ENCODE results near the gene ADAMTS9.
A peak's percentile ranks its signal among the peaks of the same experiment; 100 is the strongest.

Gene ADAMTS9

GRCh38 chr3:64675687-64676247, 12.0 kb downstream of the ADAMTS9 start:
- no peak for TF ChIP-seq Cebpa-rat (IDR thresholded peaks at IDR 0.05)

DNA sequence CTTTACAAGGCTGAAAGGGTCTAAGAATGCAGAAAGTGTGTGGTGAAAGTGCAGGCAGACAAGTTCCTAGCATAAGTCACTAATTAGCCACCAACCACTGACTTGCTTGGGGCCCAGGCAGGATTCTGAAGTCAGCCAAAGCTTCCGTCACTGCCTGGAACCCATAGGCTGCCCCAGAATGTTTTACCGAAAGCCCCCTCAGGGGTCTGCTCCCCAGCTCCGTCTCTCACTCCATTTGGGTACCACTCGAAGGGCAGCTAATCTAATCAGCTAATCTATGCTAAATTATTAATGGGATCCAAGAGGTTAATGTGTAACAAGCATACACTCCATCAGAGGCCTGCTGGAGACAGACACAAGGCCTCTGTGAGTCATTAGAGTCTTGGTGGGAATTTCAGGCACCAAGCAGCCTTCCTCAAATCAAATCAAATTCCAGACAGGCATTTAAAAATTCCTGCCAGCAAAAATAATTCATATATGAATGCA, 13.2 kb downstream of the ADAMTS9 start:
- H3K9ac ChIP-seq = no peak overlapping the region
- H3K4me2 ChIP-seq = no peak overlapping the region

More at GRCh38 chr3:64675687-64676247, 12.0 kb downstream of the ADAMTS9 start:
- H3K4me3 ChIP-seq = no peak overlapping the region
- H3K27ac ChIP-seq = no peak overlapping the region
- no peaks in the 10 kb centered on the region for H4K20me1 ChIP-seq
- no peaks in the 10 kb centered on the region for H3K4me1 ChIP-seq
- no peak overlapping the region for H3K9ac ChIP-seq
- no peaks in the 10 kb centered on the region for H3K9me3 ChIP-seq
- no peak overlapping the region for H3K4me2 ChIP-seq
- no peaks in the 10 kb centered on the region for H3K36me3 ChIP-seq
- no peaks in the 10 kb centered on the region for H3K27me3 ChIP-seq

GRCh38 chr3:64673159-64673715, 14.6 kb downstream of the ADAMTS9 start:
- TF ChIP-seq Cebpa-rat (IDR thresholded peaks at IDR 0.05) = peak; percentile 71
- Histone ChIP-seq H3K4me1 (no peaks in the 10 kb centered on the region), H3K27ac (no peak overlapping the region), H4K20me1 (no peaks in the 10 kb centered on the region), H3K4me3 (no peak overlapping the region), H3K9ac (no peak overlapping the region), H3K9me3 (no peaks in the 10 kb centered on the region), H3K36me3 (no peaks in the 10 kb centered on the region), H3K4me2 (no peak overlapping the region), H3K27me3 (no peaks in the 10 kb centered on the region)

More for the DNA sequence above, 13.2 kb downstream of the ADAMTS9 start:
- H3K4me1 ChIP-seq = no peaks in the 10 kb centered on the region
- H3K4me3 ChIP-seq = no peak overlapping the region
- no peak for TF ChIP-seq Cebpa-rat (IDR thresholded peaks at IDR 0.05)
- H4K20me1 ChIP-seq = no peaks in the 10 kb centered on the region
- H3K27me3 ChIP-seq = no peaks in the 10 kb centered on the region
- no peaks in the 10 kb centered on the region for H3K36me3 ChIP-seq
- H3K9me3 ChIP-seq = no peaks in the 10 kb centered on the region
- no peak overlapping the region for H3K27ac ChIP-seq

GRCh38 chr3:64668582-64669510, 19.0 kb downstream of the ADAMTS9 start:
- Histone ChIP-seq H3K27me3 (no peaks in the 10 kb centered on the region), H3K9me3 (no peaks in the 10 kb centered on the region), H4K20me1 (no peaks in the 10 kb centered on the region), H3K4me2 (no peak overlapping the region), H3K9ac (no peak overlapping the region), H3K4me1 (no peaks in the 10 kb centered on the region), H3K36me3 (no peaks in the 10 kb centered on the region), H3K27ac (no peak overlapping the region), H3K4me3 (no peak overlapping the region)
- TF ChIP-seq Cebpa-rat (IDR thresholded peaks at IDR 0.05) = no peak

DNA sequence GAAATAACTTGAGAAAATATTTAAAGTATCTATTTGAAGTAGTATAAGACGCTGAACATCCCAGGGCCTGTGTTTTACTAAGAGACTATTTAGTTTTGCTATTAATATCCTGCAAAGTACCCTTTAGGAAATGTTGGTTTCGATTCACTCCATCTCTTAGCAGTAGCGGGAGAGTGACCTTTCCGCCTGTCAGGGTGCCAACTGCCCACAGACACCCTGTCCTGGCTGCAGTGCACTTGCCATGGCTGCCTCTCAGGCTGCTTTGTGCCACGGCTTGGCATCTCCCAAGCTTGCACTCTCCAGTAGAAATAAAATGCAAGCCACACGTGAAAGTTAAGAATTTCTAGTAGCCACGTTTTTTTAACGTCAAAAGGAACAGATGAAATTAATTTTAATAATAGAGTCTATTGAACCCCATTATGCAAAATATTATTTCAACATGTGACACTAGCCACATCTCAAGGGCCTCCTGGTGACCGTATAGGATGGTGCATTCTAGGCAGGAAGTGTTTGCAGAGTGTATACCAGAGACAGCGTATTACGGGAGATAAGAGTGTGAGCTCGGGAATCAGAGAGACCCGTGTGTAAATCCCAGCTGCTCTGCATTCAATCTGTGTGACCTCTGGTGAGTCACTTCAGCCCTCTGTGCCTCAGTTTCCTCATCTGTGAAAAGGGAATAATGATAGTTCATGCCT, 19.8 kb downstream of the ADAMTS9 start:
- Histone ChIP-seq H3K4me3 (no peak overlapping the region), H3K27ac (no peak overlapping the region), H3K36me3 (no peaks in the 10 kb centered on the region), H3K27me3 (no peaks in the 10 kb centered on the region), H3K4me1 (no peaks in the 10 kb centered on the region), H3K9me3 (no peaks in the 10 kb centered on the region), H3K4me2 (no peak overlapping the region), H3K9ac (no peak overlapping the region), H4K20me1 (no peaks in the 10 kb centered on the region)
- no peak for TF ChIP-seq Cebpa-rat (IDR thresholded peaks at IDR 0.05)

DNA sequence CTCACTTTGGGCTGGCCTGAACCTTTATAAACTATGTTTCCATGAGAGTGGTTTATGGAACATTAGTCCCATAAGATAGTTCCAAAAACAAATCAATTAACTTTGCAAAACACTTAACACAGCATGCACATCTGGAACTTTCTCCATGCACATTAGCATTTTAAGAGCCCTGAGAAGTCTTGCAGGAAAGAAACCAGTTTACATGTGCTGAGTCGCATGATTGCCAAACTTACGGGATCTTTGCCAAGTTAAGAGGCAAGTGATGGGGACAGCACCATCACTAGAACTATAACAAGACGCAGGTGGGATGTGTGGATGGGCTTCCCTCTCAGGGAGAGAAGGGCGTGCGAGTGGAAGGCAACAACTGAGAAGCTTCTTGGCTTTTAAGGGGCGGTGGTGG, 20.7 kb downstream of the ADAMTS9 start:
- Histone ChIP-seq H4K20me1 (no peaks in the 10 kb centered on the region), H3K4me2 (no peak overlapping the region), H3K27me3 (no peaks in the 10 kb centered on the region), H3K4me3 (no peak overlapping the region), H3K4me1 (no peaks in the 10 kb centered on the region), H3K9me3 (no peaks in the 10 kb centered on the region), H3K27ac (no peak overlapping the region), H3K36me3 (no peaks in the 10 kb centered on the region), H3K9ac (no peak overlapping the region)
- TF ChIP-seq Cebpa-rat (IDR thresholded peaks at IDR 0.05) = no peak

GRCh38 chr3:64666171-64666588, 21.6 kb downstream of the ADAMTS9 start:
- Histone ChIP-seq H3K4me3 (no peak overlapping the region), H3K4me1 (no peaks in the 10 kb centered on the region), H3K9ac (no peak overlapping the region), H3K9me3 (no peaks in the 10 kb centered on the region), H3K36me3 (no peaks in the 10 kb centered on the region), H3K4me2 (no peak overlapping the region), H4K20me1 (no peaks in the 10 kb centered on the region), H3K27ac (no peak overlapping the region), H3K27me3 (no peaks in the 10 kb centered on the region)
- no peak for TF ChIP-seq Cebpa-rat (IDR thresholded peaks at IDR 0.05)

DNA sequence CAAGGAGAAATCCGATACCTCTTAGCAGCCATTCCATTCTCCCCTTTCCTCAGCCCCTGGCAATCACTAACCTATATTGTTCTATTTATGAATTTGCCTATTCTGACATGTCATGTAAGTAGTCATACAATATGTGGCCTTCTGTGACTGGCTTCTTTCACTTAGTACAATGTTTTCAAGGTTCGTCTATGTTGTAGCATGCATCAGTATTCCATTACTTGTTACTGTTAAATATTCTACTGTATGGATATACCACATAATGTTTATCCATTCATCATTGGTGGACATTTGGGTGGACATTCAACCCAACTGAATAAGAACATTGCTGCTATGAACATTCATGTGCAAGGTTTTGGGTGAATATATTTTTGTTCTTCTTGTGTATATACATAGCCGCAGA, 23.4 kb downstream of the ADAMTS9 start:
- H3K9ac ChIP-seq = no peak overlapping the region
- no peaks in the 10 kb centered on the region for H3K36me3 ChIP-seq
- no peak overlapping the region for H3K27ac ChIP-seq
- TF ChIP-seq Cebpa-rat (IDR thresholded peaks at IDR 0.05) = no peak
- no peak overlapping the region for H3K4me2 ChIP-seq
- no peaks in the 10 kb centered on the region for H4K20me1 ChIP-seq
- no peaks in the 10 kb centered on the region for H3K27me3 ChIP-seq
- no peak overlapping the region for H3K4me3 ChIP-seq
- H3K9me3 ChIP-seq = no peaks in the 10 kb centered on the region
- H3K4me1 ChIP-seq = no peaks in the 10 kb centered on the region

- Histone ChIP-seq H3K27ac (no peak overlapping the region), H3K4me1 (no peaks in the 10 kb centered on the region), H3K4me2 (no peak overlapping the region), H3K4me3 (no peak overlapping the region), H3K27me3 (no peaks in the 10 kb centered on the region), H3K9me3 (no peaks in the 10 kb centered on the region), H3K36me3 (no peaks in the 10 kb centered on the region), H3K9ac (no peak overlapping the region), H4K20me1 (no peaks in the 10 kb centered on the region)
- no peak for TF ChIP-seq Cebpa-rat (IDR thresholded peaks at IDR 0.05)
Measured at GRCh38 chr3:64659617-64659978, 28.2 kb downstream of the ADAMTS9 start.

Data from BLaER1 (cell line).